B cell (primary cell): ENCODE results near the gene GSC2.

Experiments used
- EZH2 ChIP-seq: IDR thresholded peaks from 2 replicates; pipeline ENCODE4 v1.6.1; 2012; ENCODE audit warnings: borderline replicate concordance, low read depth, mild to moderate bottlenecking, moderate library complexity, low read length; ENCODE audit not compliant: insufficient read depth, poor library complexity, severe bottlenecking
- TF ChIP-seq, protein P1 (sequence below): fragments of 200-600 bp; IDR thresholded peaks from one replicate; pipeline ENCODE4 v1.8.0; 2022; ENCODE audit warnings: antibody characterized with exemption, mild to moderate bottlenecking

DNA sequence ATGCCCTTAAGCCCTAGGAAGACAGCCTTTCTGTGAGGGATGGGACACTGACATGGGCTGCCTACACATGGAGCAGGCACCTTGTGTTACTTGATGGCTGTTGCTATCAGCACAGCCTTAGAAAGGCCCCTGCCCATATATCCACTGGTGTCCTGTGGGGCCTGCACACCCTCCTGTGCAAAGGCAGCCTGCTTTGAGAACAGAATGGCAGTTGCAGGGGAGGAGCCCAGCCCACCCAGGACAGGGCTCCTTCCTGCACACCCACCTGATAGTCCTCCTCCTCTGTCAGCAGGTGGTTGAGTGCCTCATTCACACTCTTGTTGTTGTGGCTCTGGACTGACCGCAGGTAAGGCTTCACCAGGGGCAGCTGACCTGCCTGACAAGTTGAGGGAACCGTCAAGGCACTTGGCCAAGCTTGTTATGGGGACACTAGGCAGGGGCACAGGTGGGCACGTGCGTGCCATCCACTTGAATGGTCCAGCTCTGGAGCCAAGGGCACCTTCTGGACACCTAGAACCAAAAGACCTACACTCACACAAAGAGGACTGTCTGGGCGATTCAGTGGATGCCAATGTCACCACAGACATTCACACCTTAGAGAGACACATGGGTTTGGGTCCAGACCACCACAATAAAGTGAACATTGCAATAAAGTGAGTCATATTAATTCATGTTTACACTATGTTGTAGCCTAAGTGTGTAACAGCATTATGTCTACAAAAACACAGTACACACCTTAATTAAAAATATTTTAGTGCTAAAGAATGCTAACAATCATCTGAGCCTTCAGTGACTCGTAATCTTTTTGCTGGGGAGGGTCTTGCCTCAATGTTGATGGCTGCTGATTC, 37.8 kb upstream of the GSC2 start:
- TF ChIP-seq, protein P1, sequence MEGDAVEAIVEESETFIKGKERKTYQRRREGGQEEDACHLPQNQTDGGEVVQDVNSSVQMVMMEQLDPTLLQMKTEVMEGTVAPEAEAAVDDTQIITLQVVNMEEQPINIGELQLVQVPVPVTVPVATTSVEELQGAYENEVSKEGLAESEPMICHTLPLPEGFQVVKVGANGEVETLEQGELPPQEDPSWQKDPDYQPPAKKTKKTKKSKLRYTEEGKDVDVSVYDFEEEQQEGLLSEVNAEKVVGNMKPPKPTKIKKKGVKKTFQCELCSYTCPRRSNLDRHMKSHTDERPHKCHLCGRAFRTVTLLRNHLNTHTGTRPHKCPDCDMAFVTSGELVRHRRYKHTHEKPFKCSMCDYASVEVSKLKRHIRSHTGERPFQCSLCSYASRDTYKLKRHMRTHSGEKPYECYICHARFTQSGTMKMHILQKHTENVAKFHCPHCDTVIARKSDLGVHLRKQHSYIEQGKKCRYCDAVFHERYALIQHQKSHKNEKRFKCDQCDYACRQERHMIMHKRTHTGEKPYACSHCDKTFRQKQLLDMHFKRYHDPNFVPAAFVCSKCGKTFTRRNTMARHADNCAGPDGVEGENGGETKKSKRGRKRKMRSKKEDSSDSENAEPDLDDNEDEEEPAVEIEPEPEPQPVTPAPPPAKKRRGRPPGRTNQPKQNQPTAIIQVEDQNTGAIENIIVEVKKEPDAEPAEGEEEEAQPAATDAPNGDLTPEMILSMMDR, result no peak
- TF ChIP-seq EZH2, result no peak
